Endothelial cell (in vitro differentiated cells): ENCODE data around the gene GPS1. TPM values are rescaled to one million over a fixed set of nuclear protein-coding genes. Genes with fewer than 3 reads are reported as not detected.

Experiments used
- DNase-seq: peaks from one replicate; pipeline ENCODE4 v3.0.0; 2021; ENCODE audit warnings: low spot score
- H3K27ac Mint-ChIP-seq: one replicate; pipeline ENCODE4 v1.8.0; 2021; ENCODE audit warnings: mixed read lengths, inconsistent platforms; ENCODE audit not compliant: unreplicated experiment
- H3K27me3 Mint-ChIP-seq: one replicate; pipeline ENCODE4 v1.8.0; 2021; ENCODE audit warnings: mild to moderate bottlenecking, moderate library complexity, mixed read lengths, inconsistent platforms; ENCODE audit not compliant: unreplicated experiment
- H3K36me3 Mint-ChIP-seq: one replicate; pipeline ENCODE4 v1.8.0; 2021; ENCODE audit warnings: mild to moderate bottlenecking, low read depth, mixed read lengths, inconsistent platforms; ENCODE audit not compliant: unreplicated experiment
- H3K4me1 Mint-ChIP-seq: one replicate; pipeline ENCODE4 v1.8.0; 2021; ENCODE audit warnings: mild to moderate bottlenecking, mixed read lengths, inconsistent platforms; ENCODE audit not compliant: unreplicated experiment
- H3K4me3 Mint-ChIP-seq: one replicate; pipeline ENCODE4 v1.8.0; 2021; ENCODE audit warnings: mild to moderate bottlenecking, mixed read lengths, inconsistent platforms; ENCODE audit not compliant: unreplicated experiment
- H3K9me3 Mint-ChIP-seq: one replicate; pipeline ENCODE4 v1.8.0; 2021; ENCODE audit warnings: mixed read lengths, inconsistent platforms; ENCODE audit not compliant: unreplicated experiment
- total RNA-seq: library from RNA; stranded (reverse); fragmentation: NEBNext Ultra II Directional; extraction: Animal tissue kit (Norgen Biotek cat#: 25700); gene quantifications from one replicate; pipeline ENCODE4 v1.2.1, GENCODE V29; 2021; ENCODE audit not compliant: unreplicated experiment
- TF ChIP-seq, protein P1 (sequence below): fragments of 200-600 bp; sonication (generic); IDR thresholded peaks from one replicate; pipeline ENCODE4 v1.5.0; 2021; ENCODE audit warnings: antibody characterized with exemption; ENCODE audit not compliant: unreplicated experiment

GPS1 gene
- total RNA-seq, 1 donor from 2014 or later: 80.0 TPM

- Mint-ChIP-seq H3K36me3 (no peaks in the 10 kb centered on the region), H3K4me1 (no peaks in the 10 kb centered on the region), H3K4me3 (no peak overlapping the region), H3K27ac (no peak overlapping the region), H3K9me3 (no peaks in the 10 kb centered on the region), H3K27me3 (peaks cover 3% of the 10 kb centered on the region)
- DNase-seq: no peak
- TF ChIP-seq, protein P1, sequence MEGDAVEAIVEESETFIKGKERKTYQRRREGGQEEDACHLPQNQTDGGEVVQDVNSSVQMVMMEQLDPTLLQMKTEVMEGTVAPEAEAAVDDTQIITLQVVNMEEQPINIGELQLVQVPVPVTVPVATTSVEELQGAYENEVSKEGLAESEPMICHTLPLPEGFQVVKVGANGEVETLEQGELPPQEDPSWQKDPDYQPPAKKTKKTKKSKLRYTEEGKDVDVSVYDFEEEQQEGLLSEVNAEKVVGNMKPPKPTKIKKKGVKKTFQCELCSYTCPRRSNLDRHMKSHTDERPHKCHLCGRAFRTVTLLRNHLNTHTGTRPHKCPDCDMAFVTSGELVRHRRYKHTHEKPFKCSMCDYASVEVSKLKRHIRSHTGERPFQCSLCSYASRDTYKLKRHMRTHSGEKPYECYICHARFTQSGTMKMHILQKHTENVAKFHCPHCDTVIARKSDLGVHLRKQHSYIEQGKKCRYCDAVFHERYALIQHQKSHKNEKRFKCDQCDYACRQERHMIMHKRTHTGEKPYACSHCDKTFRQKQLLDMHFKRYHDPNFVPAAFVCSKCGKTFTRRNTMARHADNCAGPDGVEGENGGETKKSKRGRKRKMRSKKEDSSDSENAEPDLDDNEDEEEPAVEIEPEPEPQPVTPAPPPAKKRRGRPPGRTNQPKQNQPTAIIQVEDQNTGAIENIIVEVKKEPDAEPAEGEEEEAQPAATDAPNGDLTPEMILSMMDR: no peak
Measured at GRCh38 chr17:82012640-82013295, 38.9 kb upstream of the GPS1 start.

GRCh38 chr17:82013341-82013740 is 38.4 kb upstream of the GPS1 start:
- Mint-ChIP-seq H3K9me3 (no peaks in the 10 kb centered on the region), H3K36me3 (no peaks in the 10 kb centered on the region), H3K27ac (no peak overlapping the region), H3K27me3 (peaks cover 2% of the 10 kb centered on the region), H3K4me1 (no peaks in the 10 kb centered on the region), H3K4me3 (no peak overlapping the region)
- TF ChIP-seq, protein P1: no peak
- no peak for DNase-seq

- H3K27me3 Mint-ChIP-seq: peaks cover 4% of the 10 kb centered on the region
- no peak for DNase-seq
- H3K4me1 Mint-ChIP-seq: no peaks in the 10 kb centered on the region
- TF ChIP-seq, protein P1: no peak
- H3K36me3 Mint-ChIP-seq: peaks cover 4% of the 10 kb centered on the region
- no peaks in the 10 kb centered on the region for H3K9me3 Mint-ChIP-seq
- no peak overlapping the region for H3K27ac Mint-ChIP-seq
- no peak overlapping the region for H3K4me3 Mint-ChIP-seq
Measured at GRCh38 chr17:82013772-82014321, 37.9 kb upstream of the GPS1 start.

DNA sequence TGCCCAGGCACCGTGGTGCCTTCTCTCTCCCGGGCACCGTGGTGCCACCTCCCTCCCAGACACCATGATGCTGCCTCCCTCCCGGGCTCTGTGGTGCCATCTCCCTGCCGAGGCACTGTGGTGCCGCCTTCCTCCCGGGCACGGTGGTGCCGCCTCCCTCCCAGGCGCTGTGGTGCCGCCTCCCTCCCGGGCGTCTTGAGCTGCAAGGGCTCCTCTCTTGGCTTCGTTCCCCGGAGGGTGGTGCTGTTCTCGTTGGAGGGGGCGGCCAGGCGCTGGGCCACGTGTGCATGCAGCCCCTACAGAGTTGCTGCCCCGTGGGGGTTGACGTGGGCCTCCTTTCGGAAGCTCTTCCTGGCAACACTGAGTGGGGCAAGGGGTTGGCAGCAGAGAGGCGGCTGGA is 37.3 kb upstream of the GPS1 start:
- Mint-ChIP-seq H3K27me3 (peaks cover 4% of the 10 kb centered on the region), H3K4me1 (no peaks in the 10 kb centered on the region), H3K27ac (no peak overlapping the region), H3K4me3 (no peak overlapping the region), H3K9me3 (no peaks in the 10 kb centered on the region), H3K36me3 (peaks cover 4% of the 10 kb centered on the region)
- TF ChIP-seq, protein P1: no peak
- no peak for DNase-seq

DNA sequence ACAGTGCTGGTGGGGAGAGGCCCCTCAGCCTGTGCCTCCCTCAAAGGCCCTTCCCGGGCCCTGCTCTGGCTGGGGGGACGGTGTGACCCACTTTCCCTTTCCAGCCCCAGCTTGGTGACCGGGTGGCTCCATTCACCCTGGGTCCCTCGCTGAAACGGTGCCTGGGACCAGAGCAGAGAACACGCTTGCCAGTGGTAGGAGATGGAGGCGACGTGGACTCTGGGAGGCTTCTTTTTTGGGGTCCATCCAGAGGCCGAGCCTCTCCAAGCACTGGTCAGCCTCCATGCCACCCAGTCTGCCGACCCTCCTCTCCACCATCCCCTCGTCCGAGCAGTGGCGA is 36.8 kb upstream of the GPS1 start:
- no peaks in the 10 kb centered on the region for H3K4me1 Mint-ChIP-seq
- H3K27me3 Mint-ChIP-seq: peaks cover 2% of the 10 kb centered on the region
- DNase-seq: no peak
- TF ChIP-seq, protein P1: no peak
- H3K36me3 Mint-ChIP-seq: peaks cover 4% of the 10 kb centered on the region
- no peak overlapping the region for H3K27ac Mint-ChIP-seq
- H3K4me3 Mint-ChIP-seq: no peak overlapping the region
- H3K9me3 Mint-ChIP-seq: no peaks in the 10 kb centered on the region
